HEK293 (cell line): ENCODE data around the gene PCED1A.

Experiments used
- CTCF ChIA-PET: fragments of 350-600 bp; formaldehyde crosslinking; extraction: SDS; loops from one replicate; lab custom pipeline; 2021; ENCODE audit warnings: antibody characterized with exemption; lab: Yijun Ruan, JAX
- POLR2A ChIA-PET: fragments of 300-600 bp; formaldehyde crosslinking; extraction: SDS; loops from one replicate; lab custom pipeline; 2020; ENCODE audit warnings: antibody characterized with exemption, inconsistent platforms; lab: Yijun Ruan, JAX
- H3K27ac ChIP-seq: fragments of 200-500 bp; sonication (Bioruptor generic); 2 replicates; pipeline ENCODE4 v1.5.1; 2014; ENCODE audit warnings: low read depth, low read length, control low read depth, inconsistent platforms; ENCODE audit errors: extremely low read depth
- H3K36me3 ChIP-seq, 2 experiments: fragments of 200-500 bp in 1 of 2; sonication (Bioruptor generic) in 1 of 2; 1 replicate in 1 of 2; 2 replicates in 1 of 2; pipeline ENCODE4 v1.5.1; 2014 to 2017; ENCODE audit warnings: inconsistent platforms in 2 of 2, low read length in 2 of 2; ENCODE audit not compliant: control insufficient read depth in 2 of 2, insufficient read depth in 1 of 2
- H3K4me1 ChIP-seq: fragments of 200-500 bp; sonication (Bioruptor generic); 2 replicates; pipeline ENCODE4 v1.5.1; 2014; ENCODE audit warnings: mild to moderate bottlenecking, low read length, inconsistent platforms; ENCODE audit not compliant: control insufficient read depth, insufficient read depth
- H3K4me3 ChIP-seq: 2 replicates; pipeline ENCODE4 v1.5.1; 2011; ENCODE audit warnings: low read depth, mild to moderate bottlenecking, control low read depth, low read length, moderate library complexity
- H3K9me3 ChIP-seq: fragments of 200-500 bp; sonication (Bioruptor generic); 2 replicates; pipeline ENCODE4 v1.5.1; 2014; ENCODE audit warnings: low read depth, low read length, inconsistent platforms; ENCODE audit not compliant: control insufficient read depth, insufficient read depth
- EGR2 ChIP-seq: fragments of 450-650 bp; formaldehyde crosslinking; IDR thresholded peaks from 2 replicates; pipeline ENCODE4 v1.5.1; 2016; ENCODE audit warnings: low read depth, missing biosample characterization, missing genetic modification characterization
- GLIS1 ChIP-seq: fragments of 450-650 bp; formaldehyde crosslinking; IDR thresholded peaks from 2 replicates; pipeline ENCODE4 v1.5.1; 2016; ENCODE audit warnings: missing biosample characterization, missing genetic modification characterization
- GLIS2 ChIP-seq: fragments of 450-650 bp; formaldehyde crosslinking; IDR thresholded peaks from 2 replicates; pipeline ENCODE4 v1.5.1; 2016; ENCODE audit warnings: missing biosample characterization, missing genetic modification characterization
- HOXC10 ChIP-seq: sonication (generic); formaldehyde crosslinking; IDR thresholded peaks from 2 replicates; pipeline ENCODE4 v1.8.1; 2023; ENCODE audit warnings: mild to moderate bottlenecking, missing genetic modification reagents
- IKZF3 ChIP-seq: fragments of 450-650 bp; IDR thresholded peaks from 2 replicates; pipeline ENCODE4 v1.5.0; 2018; ENCODE audit warnings: missing biosample characterization, mild to moderate bottlenecking, missing genetic modification characterization, moderate library complexity
- KLF16 ChIP-seq: fragments of 450-650 bp; formaldehyde crosslinking; IDR thresholded peaks from 2 replicates; pipeline ENCODE4 v1.5.1; 2017; ENCODE audit warnings: missing biosample characterization, missing genetic modification characterization
- KLF9 ChIP-seq: fragments of 450-650 bp; formaldehyde crosslinking; IDR thresholded peaks from 2 replicates; pipeline ENCODE4 v1.5.1; 2016; ENCODE audit warnings: missing biosample characterization, missing genetic modification characterization, low read depth
- OSR2 ChIP-seq: fragments of 450-650 bp; formaldehyde crosslinking; IDR thresholded peaks from 2 replicates; pipeline ENCODE4 v1.5.1; 2016; ENCODE audit warnings: missing biosample characterization, missing genetic modification characterization
- PATZ1 ChIP-seq: fragments of 450-650 bp; formaldehyde crosslinking; IDR thresholded peaks from 2 replicates; pipeline ENCODE4 v1.5.1; 2016; ENCODE audit warnings: missing biosample characterization, missing genetic modification characterization
- SP2 ChIP-seq: fragments of 450-650 bp; formaldehyde crosslinking; IDR thresholded peaks from 2 replicates; pipeline ENCODE4 v1.5.1; 2016; ENCODE audit warnings: missing biosample characterization, missing genetic modification characterization
- SP3 ChIP-seq: fragments of 450-650 bp; formaldehyde crosslinking; IDR thresholded peaks from 2 replicates; pipeline ENCODE4 v1.5.1; 2016; ENCODE audit warnings: missing biosample characterization, missing genetic modification characterization
- ZBTB20 ChIP-seq: fragments of 450-650 bp; formaldehyde crosslinking; IDR thresholded peaks from 2 replicates; pipeline ENCODE4 v1.5.1; 2016; ENCODE audit warnings: missing biosample characterization, missing genetic modification characterization
- ZFHX2 ChIP-seq: fragments of 450-650 bp; formaldehyde crosslinking; conservative IDR thresholded peaks from 2 replicates; pipeline ENCODE4 v1.5.1; 2016; ENCODE audit warnings: missing biosample characterization, missing genetic modification characterization
- ZFP41 ChIP-seq: fragments of 450-650 bp; formaldehyde crosslinking; IDR thresholded peaks from 2 replicates; pipeline ENCODE4 v1.5.1; 2016; ENCODE audit warnings: missing biosample characterization, missing genetic modification characterization, borderline replicate concordance
- ZIC2 ChIP-seq: fragments of 450-650 bp; formaldehyde crosslinking; IDR thresholded peaks from 2 replicates; pipeline ENCODE4 v1.5.1; 2016; ENCODE audit warnings: missing biosample characterization, missing genetic modification characterization
- ZNF121 ChIP-seq: fragments of 450-650 bp; formaldehyde crosslinking; IDR thresholded peaks from 2 replicates; pipeline ENCODE4 v1.5.1; 2016; ENCODE audit warnings: missing biosample characterization, missing genetic modification characterization
- ZNF335 ChIP-seq: fragments of 450-650 bp; formaldehyde crosslinking; conservative IDR thresholded peaks from 2 replicates; pipeline ENCODE4 v1.5.1; 2016; ENCODE audit warnings: missing biosample characterization, missing genetic modification characterization
- ZNF341 ChIP-seq: fragments of 450-650 bp; formaldehyde crosslinking; IDR thresholded peaks from 2 replicates; pipeline ENCODE4; 2016; ENCODE audit warnings: low read depth, missing biosample characterization, missing genetic modification characterization
- ZNF48 ChIP-seq: fragments of 450-650 bp; formaldehyde crosslinking; IDR thresholded peaks from 2 replicates; pipeline ENCODE4 v1.5.1; 2016; ENCODE audit warnings: missing biosample characterization, missing genetic modification characterization
- ZNF555 ChIP-seq: fragments of 450-650 bp; formaldehyde crosslinking; conservative IDR thresholded peaks from 2 replicates; pipeline ENCODE4 v1.5.1; 2017; ENCODE audit warnings: missing biosample characterization, mild to moderate bottlenecking, missing genetic modification characterization, inconsistent platforms
- ZNF600 ChIP-seq: fragments of 450-650 bp; formaldehyde crosslinking; IDR thresholded peaks from 2 replicates; pipeline ENCODE4 v1.5.1; 2016; ENCODE audit warnings: missing biosample characterization, missing genetic modification characterization
- ZNF626 ChIP-seq: fragments of 450-650 bp; sonication (Bioruptor Pico); formaldehyde crosslinking; IDR thresholded peaks from 2 replicates; pipeline ENCODE4 v1.5.1; 2018; ENCODE audit warnings: missing biosample characterization, missing genetic modification characterization, inconsistent platforms
- ZNF629 ChIP-seq: fragments of 450-650 bp; formaldehyde crosslinking; IDR thresholded peaks from 2 replicates; pipeline ENCODE4 v1.5.1; 2017; ENCODE audit warnings: missing biosample characterization, missing genetic modification characterization
- ZXDB ChIP-seq: fragments of 450-650 bp; formaldehyde crosslinking; IDR thresholded peaks from 2 replicates; pipeline ENCODE4 v1.5.1; 2016; ENCODE audit warnings: missing biosample characterization, missing genetic modification characterization
- TF ChIP-seq, protein P1 (sequence below): fragments of 450-650 bp; formaldehyde crosslinking; IDR thresholded peaks from 2 replicates; pipeline ENCODE4 v1.5.1; 2016; ENCODE audit warnings: missing biosample characterization, missing genetic modification characterization
- TF ChIP-seq, protein P2 (sequence below): fragments of 450-650 bp; formaldehyde crosslinking; IDR thresholded peaks from 2 replicates; pipeline ENCODE4 v1.5.1; 2016; ENCODE audit warnings: missing biosample characterization, missing genetic modification characterization
- TF ChIP-seq, protein P3 (sequence below): fragments of 450-650 bp; formaldehyde crosslinking; optimal IDR thresholded peaks from 2 replicates; pipeline ENCODE3; 2016; ENCODE audit warnings: missing biosample characterization, mild to moderate bottlenecking, missing genetic modification characterization
- TF ChIP-seq, protein P4 (sequence below): fragments of 450-650 bp; formaldehyde crosslinking; IDR thresholded peaks from 2 replicates; pipeline ENCODE4 v1.5.1; 2017; ENCODE audit warnings: missing biosample characterization, missing genetic modification characterization

The PCED1A gene

GRCh38 chr20:2840967-2841531, 594 bp upstream of the PCED1A start:
- TF ChIP-seq ZNF121 (tag by site-specific recombination) (no peak), GLIS1 (tag by site-specific recombination) (peak; percentile 94), ZNF341 (peak; percentile 99), ZXDB (0 out of 2 replicates have a peak, but pooled peaks have one; percentile 4), EGR2 (no peak), ZNF629 (no peak), ZFHX2 (tag by site-specific recombination) (0 out of 2 replicates have a peak, but pooled peaks have one; percentile 2), ZNF555 (no peak), HOXC10 (CRISPR knock-in tag) (no peak), ZNF48 (no peak), ZBTB20 (tag by site-specific recombination) (peak; percentile 37; the same call in 1 of the 2 replicates), KLF16 (tag by site-specific recombination) (0 out of 2 replicates have a peak, but pooled peaks have one; percentile 33), ZNF335 (tag by site-specific recombination) (peak; percentile 94), ZIC2 (tag by site-specific recombination) (peak; percentile 86), KLF9 (tag by site-specific recombination) (peak; percentile 53; the same call in 1 of the 2 replicates), ZNF626 (no peak), SP2 (tag by site-specific recombination) (peak; percentile 74), SP3 (tag by site-specific recombination) (peak; percentile 69), GLIS2 (tag by site-specific recombination) (peak; percentile 96), ZFP41 (tag by site-specific recombination) (no peak), IKZF3 (tag by site-specific recombination) (peak; percentile 50; the same call in 1 of the 2 replicates), ZNF600 (tag by site-specific recombination) (peak; percentile 27; the same call in 1 of the 2 replicates), OSR2 (tag by site-specific recombination) (no peak), PATZ1 (peak; percentile 29; the same call in 1 of the 2 replicates)
- TF ChIP-seq, protein P1, sequence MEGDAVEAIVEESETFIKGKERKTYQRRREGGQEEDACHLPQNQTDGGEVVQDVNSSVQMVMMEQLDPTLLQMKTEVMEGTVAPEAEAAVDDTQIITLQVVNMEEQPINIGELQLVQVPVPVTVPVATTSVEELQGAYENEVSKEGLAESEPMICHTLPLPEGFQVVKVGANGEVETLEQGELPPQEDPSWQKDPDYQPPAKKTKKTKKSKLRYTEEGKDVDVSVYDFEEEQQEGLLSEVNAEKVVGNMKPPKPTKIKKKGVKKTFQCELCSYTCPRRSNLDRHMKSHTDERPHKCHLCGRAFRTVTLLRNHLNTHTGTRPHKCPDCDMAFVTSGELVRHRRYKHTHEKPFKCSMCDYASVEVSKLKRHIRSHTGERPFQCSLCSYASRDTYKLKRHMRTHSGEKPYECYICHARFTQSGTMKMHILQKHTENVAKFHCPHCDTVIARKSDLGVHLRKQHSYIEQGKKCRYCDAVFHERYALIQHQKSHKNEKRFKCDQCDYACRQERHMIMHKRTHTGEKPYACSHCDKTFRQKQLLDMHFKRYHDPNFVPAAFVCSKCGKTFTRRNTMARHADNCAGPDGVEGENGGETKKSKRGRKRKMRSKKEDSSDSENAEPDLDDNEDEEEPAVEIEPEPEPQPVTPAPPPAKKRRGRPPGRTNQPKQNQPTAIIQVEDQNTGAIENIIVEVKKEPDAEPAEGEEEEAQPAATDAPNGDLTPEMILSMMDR (tag by site-specific recombination) = peak; percentile 9; the same call in 1 of the 2 replicates
- TF ChIP-seq, protein P2, sequence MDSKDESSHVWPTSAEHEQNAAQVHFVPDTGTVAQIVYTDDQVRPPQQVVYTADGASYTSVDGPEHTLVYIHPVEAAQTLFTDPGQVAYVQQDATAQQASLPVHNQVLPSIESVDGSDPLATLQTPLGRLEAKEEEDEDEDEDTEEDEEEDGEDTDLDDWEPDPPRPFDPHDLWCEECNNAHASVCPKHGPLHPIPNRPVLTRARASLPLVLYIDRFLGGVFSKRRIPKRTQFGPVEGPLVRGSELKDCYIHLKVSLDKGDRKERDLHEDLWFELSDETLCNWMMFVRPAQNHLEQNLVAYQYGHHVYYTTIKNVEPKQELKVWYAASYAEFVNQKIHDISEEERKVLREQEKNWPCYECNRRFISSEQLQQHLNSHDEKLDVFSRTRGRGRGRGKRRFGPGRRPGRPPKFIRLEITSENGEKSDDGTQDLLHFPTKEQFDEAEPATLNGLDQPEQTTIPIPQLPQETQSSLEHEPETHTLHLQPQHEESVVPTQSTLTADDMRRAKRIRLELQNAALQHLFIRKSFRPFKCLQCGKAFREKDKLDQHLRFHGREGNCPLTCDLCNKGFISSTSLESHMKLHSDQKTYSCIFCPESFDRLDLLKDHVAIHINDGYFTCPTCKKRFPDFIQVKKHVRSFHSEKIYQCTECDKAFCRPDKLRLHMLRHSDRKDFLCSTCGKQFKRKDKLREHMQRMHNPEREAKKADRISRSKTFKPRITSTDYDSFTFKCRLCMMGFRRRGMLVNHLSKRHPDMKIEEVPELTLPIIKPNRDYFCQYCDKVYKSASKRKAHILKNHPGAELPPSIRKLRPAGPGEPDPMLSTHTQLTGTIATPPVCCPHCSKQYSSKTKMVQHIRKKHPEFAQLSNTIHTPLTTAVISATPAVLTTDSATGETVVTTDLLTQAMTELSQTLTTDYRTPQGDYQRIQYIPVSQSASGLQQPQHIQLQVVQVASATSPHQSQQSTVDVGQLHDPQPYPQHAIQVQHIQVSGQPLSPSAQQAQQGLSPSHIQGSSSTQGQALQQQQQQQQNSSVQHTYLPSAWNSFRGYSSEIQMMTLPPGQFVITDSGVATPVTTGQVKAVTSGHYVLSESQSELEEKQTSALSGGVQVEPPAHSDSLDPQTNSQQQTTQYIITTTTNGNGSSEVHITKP = peak; percentile 83
- TF ChIP-seq, protein P3, sequence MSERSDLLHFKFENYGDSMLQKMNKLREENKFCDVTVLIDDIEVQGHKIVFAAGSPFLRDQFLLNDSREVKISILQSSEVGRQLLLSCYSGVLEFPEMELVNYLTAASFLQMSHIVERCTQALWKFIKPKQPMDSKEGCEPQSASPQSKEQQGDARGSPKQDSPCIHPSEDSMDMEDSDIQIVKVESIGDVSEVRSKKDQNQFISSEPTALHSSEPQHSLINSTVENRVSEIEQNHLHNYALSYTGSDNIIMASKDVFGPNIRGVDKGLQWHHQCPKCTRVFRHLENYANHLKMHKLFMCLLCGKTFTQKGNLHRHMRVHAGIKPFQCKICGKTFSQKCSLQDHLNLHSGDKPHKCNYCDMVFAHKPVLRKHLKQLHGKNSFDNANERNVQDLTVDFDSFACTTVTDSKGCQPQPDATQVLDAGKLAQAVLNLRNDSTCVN (tag by site-specific recombination) = peak; percentile 29
- TF ChIP-seq, protein P4, sequence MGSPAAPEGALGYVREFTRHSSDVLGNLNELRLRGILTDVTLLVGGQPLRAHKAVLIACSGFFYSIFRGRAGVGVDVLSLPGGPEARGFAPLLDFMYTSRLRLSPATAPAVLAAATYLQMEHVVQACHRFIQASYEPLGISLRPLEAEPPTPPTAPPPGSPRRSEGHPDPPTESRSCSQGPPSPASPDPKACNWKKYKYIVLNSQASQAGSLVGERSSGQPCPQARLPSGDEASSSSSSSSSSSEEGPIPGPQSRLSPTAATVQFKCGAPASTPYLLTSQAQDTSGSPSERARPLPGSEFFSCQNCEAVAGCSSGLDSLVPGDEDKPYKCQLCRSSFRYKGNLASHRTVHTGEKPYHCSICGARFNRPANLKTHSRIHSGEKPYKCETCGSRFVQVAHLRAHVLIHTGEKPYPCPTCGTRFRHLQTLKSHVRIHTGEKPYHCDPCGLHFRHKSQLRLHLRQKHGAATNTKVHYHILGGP (tag by site-specific recombination) = no peak
- POLR2A ChIA-PET = interaction anchor here (0.6 to 1.4 kb wide), 5 partner anchors 8 to 32 kb away, joined by 3 to 7 read pairs (median 3); partner anchors contain the start of genes C20orf141 and PTPRA
- H3K9me3 ChIP-seq = no peaks in the 10 kb centered on the region
- H3K4me1 ChIP-seq = peaks cover 6% of the 10 kb centered on the region; the same call in 1 of the 2 replicates
- CTCF ChIA-PET = interaction anchor here (0.9 kb wide), 1 partner anchor 116 kb away, joined by 3 read pairs; no protein-coding TSS in a partner anchor
- peak overlapping the region; percentile 71 for H3K4me3 ChIP-seq
- H3K36me3 ChIP-seq = peaks cover 0 to 42% of the 10 kb centered on the region in 2 experiments; a peak in 2 of 3 replicates
- peak overlapping the region; percentile 39; the same call in 1 of the 2 replicates for H3K27ac ChIP-seq
